IMR-90 (cell line): ENCODE measurements around the gene ADARB2. TPM values are rescaled to one million over a fixed set of nuclear protein-coding genes. Genes with fewer than 3 reads are reported as not detected.

Experiments
- ATAC-seq: fragments of 200-7000 bp; cut with Tn5 transposase; 2 replicates; pipeline ENCODE4 v1.9.1; 2020; ENCODE audit warnings: low read depth, mild to moderate bottlenecking, moderate library complexity
- BruUV-seq: library from RNA; stranded (reverse); fragments of 400-500 nt; replicated peaks from 2 replicates; lab custom pipeline; 2021; lab: Mats Ljungman, UMichigan
- CTCF ChIA-PET: fragments of 300-600 bp; formaldehyde crosslinking; extraction: SDS; loops from one replicate; lab custom pipeline; 2021; ENCODE audit warnings: antibody characterized with exemption; lab: Yijun Ruan, JAX
- POLR2A ChIA-PET: fragments of 300-600 bp; sonication (Branson Sonifier 250); formaldehyde crosslinking; loops from one replicate; lab custom pipeline; 2022; ENCODE audit warnings: antibody characterized with exemption; ENCODE audit not compliant: unreplicated experiment; lab: Charles Lee
- DNase-seq: peaks from one replicate; pipeline ENCODE4 v3.0.0; 2013
- H2AFZ ChIP-seq: replicated peaks from 2 replicates; pipeline ENCODE3; 2013; ENCODE audit warnings: low read length, mild to moderate bottlenecking; ENCODE audit not compliant: poor library complexity
- H2AK5ac ChIP-seq: 2 replicates; pipeline ENCODE4 v1.6.1; 2013; ENCODE audit warnings: low read depth, low read length, inconsistent platforms
- H2AK9ac ChIP-seq: replicated peaks from 2 replicates; pipeline ENCODE3; 2013; ENCODE audit warnings: mild to moderate bottlenecking, low read depth, low read length, moderate library complexity; ENCODE audit not compliant: poor library complexity
- H2BK120ac ChIP-seq: 2 replicates; pipeline ENCODE4 v1.6.1; 2013; ENCODE audit warnings: low read depth, low read length, inconsistent platforms
- H2BK15ac ChIP-seq: 3 replicates; pipeline ENCODE4 v1.6.1; 2013; ENCODE audit warnings: low read depth, low read length, inconsistent platforms
- H2BK20ac ChIP-seq: 2 replicates; pipeline ENCODE4 v1.6.1; 2013; ENCODE audit warnings: low read depth, mild to moderate bottlenecking, inconsistent platforms, low read length, moderate library complexity
- H2BK5ac ChIP-seq: 2 replicates; pipeline ENCODE4 v1.6.1; 2013; ENCODE audit warnings: mild to moderate bottlenecking, low read depth, low read length, inconsistent platforms; ENCODE audit not compliant: poor library complexity, severe bottlenecking
- H3K14ac ChIP-seq: replicated peaks from 2 replicates; pipeline ENCODE4 v1.6.1; 2013; ENCODE audit warnings: low read depth, low read length, inconsistent platforms
- H3K18ac ChIP-seq: 2 replicates; pipeline ENCODE4 v1.6.1; 2013; ENCODE audit warnings: low read depth, low read length, control low read depth
- H3K23ac ChIP-seq: 2 replicates; pipeline ENCODE4 v1.6.1; 2013; ENCODE audit warnings: low read depth, low read length, inconsistent platforms
- H3K27ac ChIP-seq: 2 replicates; pipeline ENCODE4 v1.5.1; 2013; ENCODE audit warnings: mild to moderate bottlenecking, control low read depth, low read length; ENCODE audit not compliant: insufficient read depth
- H3K27me3 ChIP-seq: 2 replicates; pipeline ENCODE4 v1.6.1; 2013; ENCODE audit warnings: low read length; ENCODE audit not compliant: control insufficient read depth, insufficient read depth
- H3K36me3 ChIP-seq: 2 replicates; pipeline ENCODE4 v1.6.1; 2013; ENCODE audit warnings: low read length, mixed read lengths; ENCODE audit not compliant: control insufficient read depth, insufficient read depth
- H3K4ac ChIP-seq: 2 replicates; pipeline ENCODE4 v1.6.1; 2013; ENCODE audit warnings: low read depth, low read length, inconsistent platforms
- H3K4me1 ChIP-seq: 2 replicates; pipeline ENCODE4 v1.6.1; 2013; ENCODE audit warnings: low read length, mixed read lengths; ENCODE audit not compliant: control insufficient read depth, insufficient read depth
- H3K4me2 ChIP-seq: 2 replicates; pipeline ENCODE4 v1.6.1; 2013; ENCODE audit warnings: low read depth, mild to moderate bottlenecking, control low read depth, low read length, moderate library complexity
- H3K4me3 ChIP-seq: 2 replicates; pipeline ENCODE4 v1.5.1; 2013; ENCODE audit warnings: low read depth, mild to moderate bottlenecking, control low read depth, low read length, moderate library complexity; ENCODE audit not compliant: insufficient read depth
- H3K56ac ChIP-seq: 2 replicates; pipeline ENCODE4 v1.6.1; 2013; ENCODE audit warnings: low read length, inconsistent platforms; ENCODE audit not compliant: insufficient read depth; ENCODE audit errors: extremely low read depth
- H3K79me1 ChIP-seq, 2 experiments: 2 replicates each; pipeline ENCODE4 v1.6.1; 2013; ENCODE audit warnings: low read length in 2 of 2, inconsistent platforms in 1 of 2, low read depth in 1 of 2
- H3K9ac ChIP-seq: 2 replicates; pipeline ENCODE4 v1.6.1; 2013; ENCODE audit warnings: low read depth, low read length, control low read depth
- H3K9me1 ChIP-seq: 2 replicates; pipeline ENCODE4 v1.6.1; 2013; ENCODE audit warnings: low read length, inconsistent platforms; ENCODE audit not compliant: insufficient read depth
- H3K9me3 ChIP-seq: 2 replicates; pipeline ENCODE4 v1.6.1; 2013; ENCODE audit warnings: low read length; ENCODE audit not compliant: control insufficient read depth, insufficient read depth
- H4K20me1 ChIP-seq: 2 replicates; pipeline ENCODE4 v1.6.1; 2013; ENCODE audit warnings: low read length, inconsistent platforms; ENCODE audit not compliant: insufficient read depth
- H4K5ac ChIP-seq: 2 replicates; pipeline ENCODE4 v1.6.1; 2013; ENCODE audit warnings: mild to moderate bottlenecking, low read depth, low read length, control low read depth
- H4K8ac ChIP-seq, 2 experiments: 2 replicates each; pipeline ENCODE4 v1.6.1; 2013; ENCODE audit warnings: low read depth in 2 of 2, low read length in 2 of 2, control low read depth in 1 of 2, inconsistent platforms in 1 of 2
- H4K91ac ChIP-seq: 2 replicates; pipeline ENCODE4 v1.6.1; 2013; ENCODE audit warnings: low read depth, low read length, inconsistent platforms; ENCODE audit not compliant: insufficient read depth
- BHLHE40 ChIP-seq: fragments of 150-350 bp; IDR thresholded peaks from 2 replicates; pipeline ENCODE4 v1.6.1; 2016; ENCODE audit warnings: mild to moderate bottlenecking, low read depth, low read length
- CEBPB ChIP-seq: IDR thresholded peaks from 2 replicates; pipeline ENCODE4 v1.6.1; 2012; ENCODE audit warnings: low read depth, low read length, improper control_type of control experiment
- CTCF ChIP-seq: conservative IDR thresholded peaks from 2 replicates; pipeline ENCODE4 v1.5.1; 2012; ENCODE audit warnings: mild to moderate bottlenecking, low read depth, low read length, improper control_type of control experiment
- ELK1 ChIP-seq: fragments of 150-350 bp; IDR thresholded peaks from 2 replicates; pipeline ENCODE4 v1.6.1; 2016; ENCODE audit warnings: low read depth, mild to moderate bottlenecking, low read length, moderate library complexity, borderline replicate concordance
- FOS ChIP-seq: fragments of 150-350 bp; IDR thresholded peaks from 2 replicates; pipeline ENCODE4 v1.6.1; 2016; ENCODE audit warnings: low read depth, low read length
- MAFK ChIP-seq: IDR thresholded peaks from 2 replicates; pipeline ENCODE4 v1.6.1; 2012; ENCODE audit warnings: low read depth, low read length, improper control_type of control experiment
- NFE2L2 ChIP-seq: fragments of 150-350 bp; IDR thresholded peaks from 2 replicates; pipeline ENCODE4 v1.6.1; 2016; ENCODE audit warnings: low read depth, mild to moderate bottlenecking, low read length
- POLR2A ChIP-seq: IDR thresholded peaks from 2 replicates; pipeline ENCODE4 v1.6.1; 2012; ENCODE audit warnings: mild to moderate bottlenecking, low read depth, low read length
- RAD21 ChIP-seq: IDR thresholded peaks from 2 replicates; pipeline ENCODE4 v1.6.1; 2012; ENCODE audit warnings: low read length, improper control_type of control experiment
- RFX5 ChIP-seq: IDR thresholded peaks from 2 replicates; pipeline ENCODE4 v1.8.0; 2012; ENCODE audit warnings: low read depth, mild to moderate bottlenecking, low read length, moderate library complexity
- SMC3 ChIP-seq: fragments of 150-350 bp; IDR thresholded peaks from 2 replicates; pipeline ENCODE4 v1.6.1; 2016; ENCODE audit warnings: low read depth, mild to moderate bottlenecking, antibody characterized with exemption, low read length, moderate library complexity
- USF2 ChIP-seq: fragments of 150-350 bp; IDR thresholded peaks from 2 replicates; pipeline ENCODE4 v1.6.1; 2017; ENCODE audit warnings: mild to moderate bottlenecking, antibody characterized with exemption, low read length, low read depth
- WGBS, 2 experiments: methylation state at CpG; one replicate each; pipeline versions ENCODE4 v1.1.5 to v1.1.7; 2013; ENCODE audit warnings: missing lambda C conversion rate in 2 of 2; ENCODE audit not compliant: insufficient read length in 1 of 2; ENCODE audit errors: extremely low coverage in 2 of 2; 5-methylcytosine and 5-hydroxymethylcytosine counted together
- dilution Hi-C: fragments of 300-500 bp; cut with HindIII; formaldehyde crosslinking; loops from one replicate; pipeline ENCODE4 v1.14.3; 2018; ENCODE audit warnings: low sequenced_read_pairs; ENCODE audit not compliant: unreplicated experiment
- in situ Hi-C: fragments of 300-500 bp; cut with MboI; formaldehyde crosslinking; loops from 3 replicates; pipeline ENCODE4 v1.14.3; 2019; ENCODE audit warnings: low sequenced_read_pairs, inconsistent platforms, mixed read lengths
- intact Hi-C: fragments of 100-400 bp; cut with micrococcal nuclease; formaldehyde crosslinking; loops from 2 replicates; pipeline ENCODE4 v1.10.0; 2022
- polyA plus RNA-seq, 3 experiments: library from polyadenylated mRNA; depleted of rRNA; stranded (reverse); fragments of >200 nt; gene quantifications; 2 replicates each; pipeline ENCODE4 v1.2.3, GENCODE V29; 2012; ENCODE audit warnings: low replicate concordance in 1 of 3
- total RNA-seq: library from RNA; depleted of rRNA; stranded (reverse); fragments of >200 nt; gene quantifications from 2 replicates; pipeline ENCODE4 v1.2.3, GENCODE V29; 2012

Gene ADARB2
- total and polyA plus RNA-seq, 2 of the 4 experiments (the other 2 are of a cell fraction): not detected

- ATAC-seq: no peak
- no TSS peak for BruUV-seq
- dilution Hi-C loops: no loop called here
- Histone ChIP-seq H3K9me1 (no peaks in the 10 kb centered on the region), H2AFZ (no peak overlapping the region), H3K9me3 (peaks cover 49% of the 10 kb centered on the region), H3K27ac (no peak overlapping the region), H3K18ac (no peak overlapping the region), H3K4me2 (no peak overlapping the region), H4K8ac (no peak overlapping the region), H3K4me1 (no peaks in the 10 kb centered on the region), H2AK9ac (no peak overlapping the region), H3K56ac (no peak overlapping the region), H3K36me3 (no peaks in the 10 kb centered on the region), H2BK120ac (no peak overlapping the region), H3K79me1 (no peaks in the 10 kb centered on the region), H2BK15ac (no peak overlapping the region), H4K5ac (no peak overlapping the region), H3K27me3 (no peaks in the 10 kb centered on the region), H2BK5ac (no peak overlapping the region), H3K14ac (no peak overlapping the region), H2AK5ac (no peak overlapping the region), H3K4me3 (no peak overlapping the region), H3K4ac (no peak overlapping the region), H3K9ac (no peak overlapping the region), H2BK20ac (no peak overlapping the region), H4K20me1 (no peaks in the 10 kb centered on the region), H4K91ac (no peak overlapping the region), H3K23ac (no peak overlapping the region)
- no peak for DNase-seq
- intact Hi-C loops: no loop called here
- CTCF ChIA-PET: no interaction called here
- in situ Hi-C loops: no loop called here
- TF ChIP-seq NFE2L2 (no peak), CEBPB (no peak), CTCF (no peak), RAD21 (no peak), ELK1 (no peak), MAFK (no peak), SMC3 (no peak), BHLHE40 (no peak), POLR2A (no peak), USF2 (no peak), FOS (no peak), RFX5 (no peak)
- WGBS, 2 experiments: no CpG with 5 or more reads among the region's 5 CpGs
- POLR2A ChIA-PET: no interaction called here
Observed at GRCh38 chr10:1343176-1343575, 394.1 kb downstream of the ADARB2 start.
